HG03280 (cell line): ENCODE results near the gene INSC.

Source experiments
- ATAC-seq: cut with Tn5 transposase; IDR thresholded peaks from one replicate; pipeline ENCODE4 v1.9.1; 2021; ENCODE audit warnings: mild to moderate bottlenecking, moderate library complexity; ENCODE audit not compliant: unreplicated experiment

INSC gene

DNA sequence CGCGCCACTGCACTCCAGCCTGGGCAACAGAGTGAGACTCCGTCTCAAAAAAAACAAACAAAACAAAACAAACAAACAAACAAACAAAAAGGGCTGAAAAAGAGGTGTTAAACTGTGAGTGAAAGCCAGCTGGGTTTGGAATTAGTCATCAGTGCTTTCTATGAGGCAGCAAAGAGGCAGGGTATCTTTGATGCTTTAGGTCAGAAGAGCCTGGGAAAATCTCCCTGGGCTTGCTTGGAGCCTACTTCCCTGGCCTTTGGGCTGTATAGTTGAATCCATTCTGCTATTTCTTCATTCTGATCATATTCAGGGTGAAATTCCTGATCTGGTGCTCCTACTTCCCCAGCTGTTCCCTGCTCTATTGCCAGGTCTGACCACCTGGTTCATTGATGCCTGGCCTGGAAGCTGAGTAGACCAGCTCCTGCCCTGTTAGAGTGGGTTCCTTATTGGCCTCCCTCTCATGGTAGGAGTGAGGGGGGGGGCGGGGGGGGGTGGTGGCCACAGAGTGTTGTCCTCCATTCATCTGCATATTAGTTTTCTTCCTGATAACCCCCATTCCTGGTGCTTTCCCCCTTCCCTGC, 65.6 kb downstream of the INSC start:
- ATAC-seq, result peak; percentile 68

DNA sequence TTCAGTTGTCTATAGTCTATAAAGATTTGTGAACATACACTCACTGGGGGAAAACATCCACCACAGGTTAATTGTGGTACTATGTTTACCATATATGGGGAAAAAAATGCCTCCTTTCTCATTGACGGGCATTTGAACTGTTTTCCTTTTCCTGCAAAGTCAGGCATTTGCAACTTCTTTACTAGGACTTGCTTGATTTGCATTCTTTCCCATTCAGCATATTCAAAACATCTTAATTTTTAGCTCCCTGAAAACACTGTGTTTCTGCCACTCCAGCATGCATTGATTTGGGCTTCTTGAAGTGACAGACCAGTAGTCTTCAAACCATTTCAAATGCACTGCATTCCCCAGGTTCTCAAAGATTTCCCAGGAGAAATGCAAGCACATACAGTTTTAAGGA, 67.6 kb downstream of the INSC start:
- no peak for ATAC-seq

DNA sequence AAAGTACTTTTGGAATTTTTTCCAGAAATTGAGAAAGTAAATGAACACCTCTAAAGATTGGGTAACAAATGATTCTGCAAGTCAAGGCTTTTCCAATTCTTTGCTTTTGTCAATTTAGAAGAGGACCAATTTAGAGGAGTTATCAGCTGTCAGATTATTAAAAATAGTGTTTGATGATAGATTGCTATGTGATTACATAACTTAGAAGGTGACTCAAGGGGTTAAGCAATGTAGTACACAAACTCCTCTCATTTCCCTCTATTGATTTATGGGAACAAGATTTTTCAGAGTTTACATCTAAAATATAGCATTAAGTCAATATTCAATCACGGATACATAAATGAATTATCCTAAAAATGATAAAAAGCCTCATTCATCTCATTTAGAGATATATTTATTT, 70.3 kb downstream of the INSC start:
- ATAC-seq, result no peak

DNA sequence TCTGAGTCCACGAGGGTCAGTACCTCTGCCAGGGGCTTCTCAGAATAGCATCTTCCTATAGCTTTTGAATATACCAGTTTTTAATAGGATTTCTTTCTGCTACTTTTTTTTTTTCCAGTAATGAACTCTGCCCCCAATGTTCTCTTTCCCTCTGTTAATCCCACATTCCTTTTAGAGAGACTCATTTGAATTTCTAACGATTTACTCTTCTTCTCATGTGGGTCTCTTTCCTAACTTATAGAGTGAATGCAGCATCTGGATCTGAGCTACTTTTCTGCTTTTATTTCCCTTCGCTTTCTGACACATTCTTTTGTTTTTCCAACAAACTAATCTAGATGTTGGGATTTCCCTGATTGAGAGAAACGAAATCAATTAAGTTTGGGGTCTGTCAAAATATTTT, 71.4 kb downstream of the INSC start:
- ATAC-seq, result no peak

DNA sequence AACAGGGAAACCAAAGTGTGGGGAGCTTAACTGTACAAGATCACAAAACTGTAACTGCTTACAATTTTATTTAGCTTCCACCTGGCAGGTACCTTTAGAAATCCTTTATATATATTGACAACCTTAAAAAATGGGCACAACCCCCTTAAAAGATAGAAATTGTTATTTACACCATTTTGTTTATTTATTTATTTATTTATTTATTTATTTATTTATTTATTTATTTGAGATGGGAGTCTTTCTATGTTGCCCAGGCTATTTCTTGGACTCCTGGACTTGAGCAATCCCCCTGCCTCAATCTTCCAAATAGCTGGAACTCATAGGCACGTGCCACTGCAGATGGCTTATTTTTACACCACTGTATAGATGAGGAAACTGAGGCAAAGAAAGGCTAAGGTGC, 74.5 kb downstream of the INSC start:
- no peak for ATAC-seq

DNA sequence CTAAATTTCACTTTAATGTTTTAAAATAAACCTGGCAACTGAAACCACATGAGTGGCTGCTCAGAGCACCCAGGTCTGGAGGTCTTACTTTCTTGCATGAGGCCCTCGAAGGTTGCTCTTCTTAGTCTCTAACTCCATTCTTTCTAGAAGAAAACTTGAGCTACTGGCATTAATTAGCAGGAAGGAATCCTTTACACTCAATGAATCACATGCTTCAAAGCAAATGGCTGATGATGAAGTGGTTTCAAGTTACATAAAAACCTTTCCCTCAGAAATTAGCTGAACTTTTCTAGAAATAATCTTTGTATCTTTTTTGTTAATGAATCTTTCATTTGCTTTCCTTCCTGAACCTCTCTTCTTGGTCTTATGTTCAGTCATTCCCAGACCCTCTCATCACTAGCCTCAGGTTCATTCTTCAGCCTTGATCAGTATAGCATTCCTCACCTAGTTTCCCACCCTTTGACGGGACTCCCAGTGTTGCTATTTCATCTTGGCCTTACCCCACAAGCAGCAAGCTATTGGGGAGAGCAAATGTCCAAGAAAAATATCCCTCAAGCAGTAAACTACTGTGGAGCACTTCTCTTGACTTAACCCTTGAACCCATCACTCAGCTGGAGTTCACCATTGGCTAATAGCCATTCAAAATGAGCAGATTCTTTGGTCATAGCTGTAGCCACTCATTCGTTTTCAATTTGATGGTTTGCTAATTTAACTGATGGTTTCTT, 75.1 kb downstream of the INSC start:
- ATAC-seq, result no peak

DNA sequence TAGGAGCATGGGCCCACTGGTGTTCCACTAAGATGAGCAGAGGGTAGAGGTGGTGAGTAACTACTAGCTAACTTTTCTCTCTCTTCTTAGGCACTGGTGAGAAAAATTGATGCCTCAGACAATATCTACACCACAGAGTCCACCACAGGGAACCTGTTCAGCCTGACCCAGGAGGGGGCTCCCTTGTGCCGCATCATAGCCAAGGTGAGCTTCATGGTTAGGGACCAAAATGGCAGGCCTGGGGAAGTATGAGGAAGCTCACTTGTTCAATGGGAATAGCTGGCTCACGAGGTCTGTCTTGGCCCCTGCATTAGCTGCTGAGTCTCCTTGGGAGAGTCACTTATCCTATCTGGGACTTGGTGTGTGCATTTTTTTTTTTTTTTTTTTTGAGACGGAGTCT, 75.9 kb downstream of the INSC start:
- no peak for ATAC-seq

DNA sequence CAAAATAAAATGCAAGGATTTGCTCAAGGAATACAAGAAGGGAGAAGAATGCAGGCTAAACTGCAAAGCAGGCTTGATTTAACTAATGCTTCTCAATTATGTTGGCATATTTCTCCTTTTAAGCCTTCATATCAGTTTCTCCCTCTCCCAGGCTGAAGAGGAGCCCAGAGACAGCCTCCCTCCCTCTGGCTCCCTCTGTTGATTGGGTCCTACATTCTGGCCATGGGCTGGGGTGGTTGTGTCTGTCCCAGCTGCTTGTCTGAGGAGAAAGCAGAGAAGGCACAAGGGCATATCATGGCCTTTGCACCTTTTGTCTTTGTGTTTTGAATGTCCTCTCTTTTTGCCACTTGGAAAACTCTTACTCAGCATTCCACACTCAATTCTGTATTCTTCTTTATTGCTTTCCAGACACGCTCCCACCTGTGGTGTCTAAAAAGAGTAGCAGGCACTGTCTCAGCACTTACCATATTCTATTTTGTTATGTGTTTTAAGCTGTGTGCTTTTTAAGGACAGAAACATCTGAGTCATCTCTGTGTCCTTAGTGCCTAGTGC, 77.4 kb downstream of the INSC start:
- no peak for ATAC-seq

DNA sequence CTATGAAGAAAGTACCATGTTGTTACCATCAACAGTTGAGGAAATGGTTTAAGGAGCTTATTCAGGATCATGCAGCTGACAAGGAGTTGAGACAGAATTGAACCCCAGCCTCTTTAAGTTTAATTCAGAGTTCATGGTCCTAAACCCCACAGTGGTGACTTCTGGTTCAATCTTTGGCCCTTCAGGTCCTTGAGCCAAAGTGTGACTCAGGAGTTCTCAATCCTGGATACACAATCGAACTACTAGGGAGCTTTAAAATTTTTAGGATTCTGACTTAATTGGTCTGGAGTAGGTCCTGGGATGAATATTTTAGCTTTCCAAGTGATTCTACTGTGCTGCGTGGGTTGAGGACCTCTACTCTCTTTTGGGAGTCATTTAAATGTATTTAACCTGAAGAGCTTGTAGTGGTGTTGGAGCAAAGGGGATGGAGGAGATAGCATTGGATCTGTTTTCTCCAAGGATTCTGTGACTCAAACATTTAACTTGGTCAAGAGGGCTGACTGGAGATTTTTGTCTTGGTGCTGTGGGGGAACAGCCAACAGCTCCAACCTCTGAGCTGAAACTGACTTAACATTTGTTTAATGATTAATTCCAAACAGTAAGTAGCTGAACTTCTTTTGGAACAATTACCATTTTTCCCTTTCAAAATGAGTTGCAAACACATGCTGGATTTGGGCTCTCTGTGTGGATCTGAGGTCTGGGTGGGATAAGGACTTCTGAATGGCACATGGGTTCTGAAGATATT, 80.1 kb downstream of the INSC start:
- ATAC-seq, result no peak

DNA sequence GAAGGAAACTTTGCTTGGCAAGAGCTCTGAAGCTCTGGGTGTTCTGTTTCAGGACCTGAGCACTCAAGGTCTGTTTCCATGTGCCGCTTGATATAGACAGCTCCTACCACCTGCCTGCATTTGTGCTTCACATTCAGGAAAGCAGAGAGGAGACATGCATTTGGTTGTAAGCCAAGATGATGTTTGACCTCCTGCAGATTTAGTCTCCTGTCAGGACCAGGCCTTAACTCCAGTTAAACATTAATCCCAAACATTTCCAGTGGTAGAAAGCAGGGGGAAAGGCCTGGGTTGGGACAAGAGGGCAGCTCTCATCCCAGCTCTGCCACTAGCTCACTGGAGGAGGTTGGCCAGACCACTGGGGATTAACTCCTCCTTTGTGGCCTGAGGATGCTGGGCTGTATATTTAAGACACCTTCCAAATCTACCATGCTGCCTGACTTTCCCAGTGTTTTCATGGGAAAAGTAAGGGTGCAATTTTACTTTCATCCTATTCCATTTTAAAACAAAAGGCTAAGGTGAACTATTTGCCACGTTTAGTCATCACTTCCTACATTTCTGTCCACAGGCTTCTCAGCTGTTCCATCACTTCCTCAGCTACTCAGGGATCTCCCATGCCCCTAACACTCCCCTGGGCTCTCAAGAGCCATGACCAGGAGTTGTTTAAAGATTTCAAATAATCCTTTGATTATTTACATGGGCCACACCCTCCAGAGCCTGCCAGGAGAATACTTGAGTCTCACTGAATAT, 80.9 kb downstream of the INSC start:
- no peak for ATAC-seq

DNA sequence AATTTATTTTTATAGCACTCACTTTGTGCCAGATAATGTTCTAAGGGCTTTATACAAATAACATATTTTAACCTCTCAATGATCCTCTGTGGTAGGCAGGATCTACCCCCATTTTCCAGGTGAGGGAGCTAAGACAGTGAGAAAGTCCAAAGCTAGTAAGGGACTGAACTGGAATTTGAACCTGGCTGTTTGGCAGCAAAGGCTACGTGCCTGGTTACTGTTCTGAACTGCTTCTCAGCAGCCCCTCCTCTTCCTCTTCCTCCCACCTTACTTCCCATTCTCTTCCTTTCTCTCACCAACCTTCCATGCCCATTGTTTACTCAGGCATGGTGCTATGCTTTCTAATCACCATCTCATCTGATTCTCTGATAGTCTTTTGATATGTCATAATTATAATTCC, 82.0 kb downstream of the INSC start:
- no peak for ATAC-seq

DNA sequence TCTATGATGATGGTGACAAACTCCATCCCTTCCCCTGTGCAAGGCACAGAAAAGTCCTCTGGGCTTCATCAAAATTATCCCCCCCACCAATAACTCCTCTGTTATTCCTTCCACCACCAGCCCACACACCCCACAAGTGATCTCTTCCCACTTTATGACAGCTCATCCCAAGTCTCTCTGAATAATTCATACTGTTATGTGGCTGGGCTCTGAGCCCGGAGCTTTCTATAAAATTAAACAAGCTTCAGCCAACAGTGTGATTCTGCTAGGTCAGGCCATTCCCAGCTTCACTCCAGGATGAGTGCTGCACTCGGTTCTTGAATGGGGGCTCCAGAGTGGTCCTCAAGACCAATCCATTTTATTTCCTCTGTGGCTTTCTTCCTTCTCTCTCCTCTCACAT, 83.0 kb downstream of the INSC start:
- no peak for ATAC-seq

DNA sequence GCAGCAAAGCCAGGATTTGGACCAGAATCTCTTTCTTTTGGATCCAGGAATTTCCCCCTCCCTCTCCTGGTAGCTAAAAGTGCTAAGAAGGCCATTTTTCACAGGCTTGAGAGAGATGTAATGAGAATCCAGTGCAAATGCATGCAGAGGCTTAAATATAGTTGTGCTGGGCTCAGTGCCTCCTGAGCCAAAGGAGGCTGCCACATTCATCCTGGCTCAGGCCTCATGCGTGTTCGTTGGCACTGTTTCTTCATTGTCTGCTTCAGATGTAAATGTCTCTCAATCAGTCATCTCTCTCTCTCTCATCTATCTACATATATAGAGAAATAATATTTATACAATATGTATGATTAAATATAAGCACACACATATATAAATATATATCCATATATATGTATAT, 83.6 kb downstream of the INSC start:
- no peak for ATAC-seq

DNA sequence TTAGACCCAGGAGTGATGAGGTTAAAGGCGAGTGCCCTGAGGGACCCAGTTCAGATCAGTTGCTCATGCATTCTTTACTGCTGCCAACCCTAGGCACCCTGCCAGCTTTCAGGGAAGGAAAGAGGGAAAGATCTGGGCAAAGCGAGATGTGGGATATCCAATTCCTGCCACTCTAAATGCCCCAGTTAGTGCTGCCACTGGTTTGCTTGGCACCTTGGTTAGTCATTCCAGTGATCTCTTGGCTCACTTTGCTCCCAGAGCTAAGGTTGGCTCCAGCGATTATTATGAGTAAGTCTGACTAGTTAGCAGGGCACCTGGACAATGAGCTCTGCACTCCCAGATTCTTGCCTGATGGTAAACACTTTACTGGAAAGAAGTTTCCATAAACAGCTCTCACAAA, 85.0 kb downstream of the INSC start:
- no peak for ATAC-seq

DNA sequence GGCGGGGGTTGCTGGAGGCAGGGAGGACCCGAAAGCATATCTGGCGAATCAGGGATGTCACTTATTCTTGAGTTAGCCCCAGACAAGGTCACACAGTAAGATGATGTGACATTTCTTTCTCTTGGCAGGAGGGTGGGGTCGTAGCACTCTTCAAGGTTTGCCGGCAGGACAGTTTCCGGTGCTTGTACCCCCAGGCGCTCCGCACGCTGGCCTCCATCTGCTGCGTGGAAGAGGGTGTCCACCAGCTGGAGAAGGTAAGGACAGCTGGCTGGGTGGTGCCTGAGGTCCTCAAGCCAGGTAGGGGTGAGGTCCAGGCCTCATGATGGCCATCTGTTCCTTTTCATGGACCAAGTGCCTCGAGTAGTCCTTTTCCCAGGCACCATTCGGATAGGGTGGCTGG, 86.0 kb downstream of the INSC start:
- ATAC-seq, result no peak

DNA sequence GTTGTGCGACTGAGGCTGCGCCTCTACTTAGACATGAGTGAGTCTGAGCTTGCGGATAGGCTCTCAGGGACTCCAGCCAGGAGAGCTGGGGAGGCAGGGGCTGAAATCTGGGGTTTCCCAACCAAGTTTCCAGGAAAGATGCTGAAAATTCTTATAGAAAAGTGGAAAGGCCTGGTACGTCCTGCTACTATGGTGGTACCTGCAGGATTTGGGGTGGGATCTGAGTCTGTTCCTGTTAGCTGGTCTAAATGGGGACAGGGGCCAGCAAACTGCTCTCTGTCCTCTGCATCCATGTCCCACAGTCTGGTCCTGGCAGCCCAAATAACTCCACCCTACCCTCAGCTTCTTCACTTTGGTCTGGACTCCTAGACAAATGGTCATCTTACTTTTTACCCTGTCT, 86.9 kb downstream of the INSC start:
- no peak for ATAC-seq

DNA sequence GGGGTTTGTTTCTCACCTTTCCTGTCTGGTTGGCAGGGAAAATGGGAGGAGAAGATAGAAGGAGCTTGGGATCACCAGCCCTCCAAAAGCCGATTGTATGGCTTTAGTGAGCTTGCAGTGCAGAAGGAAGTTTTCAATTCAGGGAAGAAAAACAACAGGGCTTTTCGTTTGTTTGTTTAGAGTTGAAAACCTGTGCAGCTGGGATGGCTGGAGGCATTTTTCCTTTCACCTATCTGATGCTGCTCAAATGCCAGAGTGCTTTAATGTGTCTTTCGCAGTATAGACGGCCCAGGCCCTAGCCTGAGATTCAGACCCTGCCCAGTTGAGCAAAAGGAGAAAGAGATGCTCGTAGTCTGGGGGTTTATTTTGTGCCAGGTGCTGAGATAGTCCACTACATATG, 87.9 kb downstream of the INSC start:
- ATAC-seq, result no peak

DNA sequence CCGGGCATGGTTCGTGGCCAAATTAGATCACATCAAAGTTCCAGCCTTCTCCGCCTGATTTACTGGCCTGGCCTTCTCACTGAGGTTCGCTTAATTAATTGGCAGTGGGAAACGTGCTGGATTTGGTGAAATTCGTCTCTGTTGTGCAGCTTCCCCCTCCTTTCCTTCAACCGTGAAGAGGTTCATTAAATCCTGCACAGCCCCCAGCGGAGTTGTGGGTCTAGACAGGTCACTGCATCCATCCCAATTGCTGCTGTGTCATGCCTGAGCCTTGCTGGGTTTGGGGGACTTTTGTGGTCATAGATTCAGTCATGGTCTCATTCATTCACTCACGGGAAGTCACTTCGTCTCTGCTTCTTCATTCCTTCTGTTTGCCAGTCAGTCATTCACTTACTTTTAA, 90.0 kb downstream of the INSC start:
- no peak for ATAC-seq

DNA sequence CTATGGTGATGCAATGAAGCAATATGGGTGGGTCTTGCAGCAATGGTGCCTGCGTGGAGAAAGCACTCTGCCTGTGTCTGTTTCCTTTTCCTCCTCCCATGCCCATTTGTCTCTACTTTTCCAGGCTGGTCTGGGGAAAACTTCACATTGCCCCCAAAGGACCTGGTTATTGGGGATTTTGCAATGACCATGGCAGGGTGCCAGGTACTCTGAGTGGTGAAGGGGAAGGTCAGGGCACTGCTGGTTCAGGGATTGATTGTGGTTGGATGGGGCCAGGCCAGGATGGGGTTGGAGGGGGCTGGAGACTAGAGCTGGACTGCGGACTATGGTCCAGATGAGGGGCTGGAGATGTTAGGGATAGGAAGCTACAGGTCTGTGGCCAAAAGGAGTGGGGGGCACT, 92.1 kb downstream of the INSC start:
- ATAC-seq, result no peak

DNA sequence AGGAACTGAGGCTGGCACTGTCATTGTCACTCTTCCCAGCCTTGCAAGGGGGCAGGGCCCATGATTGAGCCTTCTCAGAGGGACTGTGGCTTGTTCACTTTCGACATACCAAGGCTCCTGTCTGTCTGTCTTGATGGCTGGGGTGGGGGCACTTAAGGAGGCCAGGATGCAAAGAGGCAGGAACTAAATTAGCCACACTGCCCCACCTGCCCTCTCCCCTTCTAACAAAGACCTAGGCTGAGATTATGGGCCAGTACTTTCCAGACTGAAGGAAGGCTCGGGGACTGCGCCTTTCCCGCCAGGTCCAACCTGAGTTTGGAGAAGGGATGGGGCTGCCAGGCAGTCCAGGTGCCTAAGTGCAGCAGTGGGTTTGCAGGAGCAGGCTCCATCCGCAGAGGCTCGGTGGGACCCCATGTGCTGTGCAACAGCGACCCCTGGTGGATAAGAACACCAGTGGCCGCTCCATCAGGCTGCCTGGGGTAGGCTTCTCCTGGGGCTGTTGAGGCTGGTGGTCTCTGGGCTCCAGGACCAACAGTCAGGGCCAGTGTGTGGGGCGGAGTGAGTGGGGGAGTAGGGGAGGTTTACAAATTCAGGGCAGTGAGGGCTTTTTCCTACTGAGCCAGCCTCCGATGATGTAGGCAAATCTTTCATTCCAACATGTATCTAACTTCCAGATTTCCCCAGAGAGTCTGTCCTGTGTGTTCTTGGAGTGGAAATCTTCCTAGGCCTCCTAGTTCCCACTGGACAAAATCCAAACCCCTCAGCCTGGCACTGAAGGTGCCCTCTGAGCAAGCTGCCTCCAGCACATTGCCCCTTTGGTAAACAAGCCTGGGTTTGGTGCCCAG, 93.9 kb downstream of the INSC start:
- ATAC-seq, result peak; percentile 93
